GM11168 (cell line): ENCODE data around the gene SRD5A1.

ENCODE experiments used
- in situ Hi-C: fragments of 300-500 bp; cut with MboI; formaldehyde crosslinking; loops from one replicate; pipeline ENCODE4 v1.12.0; 2022; ENCODE audit warnings: low sequenced_read_pairs; ENCODE audit not compliant: unreplicated experiment

Gene SRD5A1

DNA sequence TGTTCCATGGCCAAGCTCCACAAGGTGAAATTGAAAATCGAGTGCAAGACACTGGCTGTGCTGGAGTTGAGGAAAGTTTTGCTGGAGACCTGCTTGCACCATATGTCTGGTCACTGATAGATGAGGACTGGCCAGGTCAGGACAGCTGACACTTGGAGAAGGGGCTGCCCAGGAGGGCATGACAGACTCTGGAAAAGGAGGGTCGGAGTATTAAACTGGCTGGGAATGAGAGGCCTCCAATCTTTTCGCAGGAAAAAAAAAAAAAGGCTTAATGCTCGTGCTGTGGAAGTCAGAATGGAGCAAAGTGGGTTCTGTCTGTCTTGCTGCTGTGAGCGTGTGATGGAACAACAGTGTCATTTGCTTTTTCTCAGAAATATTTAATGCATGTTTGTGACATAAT lies 85.5 kb downstream of the SRD5A1 start:
- in situ Hi-C loops = loop anchor here (10.0 kb wide), 1 partner anchor 84 kb away; the partner anchor contains the start of genes NSUN2 and SRD5A1

DNA sequence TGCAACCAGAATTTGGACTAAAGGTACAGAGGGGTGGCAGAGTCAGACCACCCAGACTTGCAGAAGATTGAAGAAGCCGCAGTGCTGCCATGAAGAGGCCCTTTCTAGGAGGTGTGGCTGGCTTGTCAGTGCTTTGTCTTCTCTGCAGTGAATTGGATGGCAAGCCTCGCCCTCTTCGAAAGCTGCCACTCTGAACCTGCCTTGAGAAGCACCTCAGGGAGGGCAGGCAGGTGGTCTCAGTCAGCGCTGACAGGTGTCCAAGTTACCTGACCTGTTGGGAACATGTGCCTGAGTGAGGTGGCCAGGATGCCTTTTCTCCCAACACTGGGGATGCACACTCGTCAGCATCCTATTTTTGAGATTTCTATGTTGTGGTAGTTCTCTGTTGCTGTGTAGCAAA lies 86.2 kb downstream of the SRD5A1 start:
- in situ Hi-C loops = loop anchor here (10.0 kb wide), 1 partner anchor 85 kb away; the partner anchor contains the start of genes NSUN2 and SRD5A1

DNA sequence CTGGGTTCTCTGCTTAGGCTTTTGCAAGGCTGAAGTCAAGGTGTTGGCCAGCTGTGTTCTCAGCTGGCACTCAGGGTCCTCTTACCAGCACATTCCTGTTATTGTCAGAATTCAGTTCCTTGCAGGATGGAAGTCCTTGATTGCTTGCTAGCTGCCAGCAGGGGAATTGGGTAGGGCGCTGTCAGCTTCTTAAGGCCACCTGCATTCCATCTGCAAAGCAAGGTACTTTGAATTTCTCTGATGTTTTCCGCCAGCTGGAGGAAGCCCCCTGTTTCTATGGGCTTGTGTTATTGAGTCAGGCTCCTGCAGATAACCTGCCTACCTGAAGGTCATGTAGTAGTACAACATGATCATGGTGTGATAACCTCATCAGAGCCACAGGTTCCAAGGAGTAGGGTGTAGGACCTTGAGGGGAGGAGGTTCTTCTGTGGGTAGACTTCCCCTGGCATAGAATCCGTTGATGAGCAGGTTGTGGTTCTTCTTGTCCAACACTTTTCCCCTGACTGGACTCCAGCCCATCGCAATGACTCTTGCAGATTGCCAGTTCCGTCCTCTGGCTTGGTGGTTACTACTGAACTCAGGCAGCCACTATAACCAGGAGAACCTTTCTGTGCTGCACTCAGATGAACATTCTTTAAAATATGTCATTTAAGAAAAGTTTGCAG lies 86.8 kb downstream of the SRD5A1 start:
- in situ Hi-C loops = loop anchor here (10.0 kb wide), 1 partner anchor 85 kb away; the partner anchor contains the start of genes NSUN2 and SRD5A1

DNA sequence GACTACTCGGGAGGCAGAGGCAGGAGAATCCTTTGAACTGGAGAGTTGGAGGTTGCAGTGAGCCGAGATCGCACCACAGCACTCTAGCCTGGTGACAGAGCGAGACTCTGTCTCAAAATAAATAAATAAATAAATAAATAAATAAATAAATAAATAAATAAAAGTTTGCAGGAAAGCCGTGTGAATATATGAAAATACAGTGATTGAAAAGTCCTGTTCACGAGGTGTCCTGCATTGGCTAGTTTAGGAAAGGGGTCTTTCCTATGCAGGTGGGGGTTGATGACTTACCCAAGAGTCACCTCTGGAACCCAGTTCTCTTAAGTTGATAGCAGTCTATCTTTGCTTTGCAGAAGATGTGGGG lies 87.3 kb downstream of the SRD5A1 start:
- in situ Hi-C loops = no loop called here

DNA sequence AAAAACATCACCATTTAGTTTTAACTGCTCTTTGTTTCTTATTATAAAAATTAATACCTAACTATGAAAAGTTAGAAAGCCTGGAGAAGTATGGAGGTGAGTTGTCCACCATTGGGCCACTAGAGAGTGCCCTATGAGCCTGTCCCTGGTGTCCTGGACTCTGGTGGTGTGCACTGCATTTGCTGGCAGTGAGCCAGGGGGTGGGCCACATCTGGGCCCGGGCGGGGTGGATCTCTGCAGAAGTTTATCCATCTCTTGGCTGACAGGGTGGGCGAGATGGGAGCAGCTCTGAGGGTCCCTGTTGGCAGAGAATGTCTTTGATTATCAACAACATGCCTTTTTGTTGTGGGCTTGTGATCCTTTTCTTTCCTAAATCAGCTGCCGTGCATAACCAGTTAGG lies 88.2 kb downstream of the SRD5A1 start:
- in situ Hi-C loops = no loop called here

DNA sequence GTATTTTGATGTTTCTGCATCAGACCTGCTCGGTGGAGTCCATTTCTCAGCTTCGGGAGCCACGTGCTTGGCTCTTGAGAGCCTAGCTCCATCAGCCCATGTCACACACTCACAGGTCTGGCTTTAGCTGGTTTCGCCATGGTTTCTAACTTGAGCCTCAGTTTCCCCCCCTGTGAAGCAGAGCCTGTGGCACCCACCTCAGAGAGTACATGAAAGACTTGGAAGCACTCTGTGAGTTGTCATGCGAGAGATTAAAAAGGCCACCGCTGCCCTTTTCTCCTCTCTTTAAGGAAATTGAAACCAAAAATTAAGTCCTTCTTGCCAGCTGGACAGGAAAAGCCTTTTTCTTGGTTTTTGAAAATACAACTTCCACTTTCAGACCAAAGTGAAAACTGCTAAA lies 88.8 kb downstream of the SRD5A1 start:
- in situ Hi-C loops = no loop called here

DNA sequence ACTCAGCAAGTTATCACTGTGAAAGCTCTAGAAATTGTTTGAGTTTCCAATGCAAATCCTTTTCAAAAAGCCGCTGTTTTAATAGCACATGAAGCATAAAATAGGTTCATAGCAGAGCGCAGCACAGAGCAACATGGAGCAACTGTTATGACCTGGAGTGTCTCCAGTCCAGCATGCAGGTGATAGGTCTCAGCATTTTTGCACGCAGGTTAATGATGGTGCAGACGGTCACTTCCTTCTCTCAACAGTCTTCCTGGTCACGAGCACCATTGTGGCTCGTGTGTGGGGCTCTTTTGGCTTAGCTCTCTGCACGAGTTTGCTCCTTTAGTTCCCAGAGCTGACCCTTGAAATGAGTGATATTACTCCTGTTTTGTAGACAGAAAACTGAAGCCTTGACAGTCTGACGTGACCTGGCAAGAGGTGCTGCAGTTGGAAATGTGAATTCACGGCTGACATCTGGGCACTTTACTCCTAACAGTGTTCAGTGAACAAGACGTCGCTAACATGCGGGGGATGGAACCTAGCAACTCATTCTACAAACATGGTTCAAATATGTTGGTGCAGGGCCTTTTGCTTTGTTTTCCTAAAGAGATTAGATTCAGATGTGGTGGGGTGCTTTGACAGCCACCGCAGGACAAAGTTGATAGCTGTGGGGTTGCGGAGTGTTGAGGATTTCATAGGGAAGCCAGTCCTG lies 90.0 kb downstream of the SRD5A1 start:
- in situ Hi-C loops = no loop called here

DNA sequence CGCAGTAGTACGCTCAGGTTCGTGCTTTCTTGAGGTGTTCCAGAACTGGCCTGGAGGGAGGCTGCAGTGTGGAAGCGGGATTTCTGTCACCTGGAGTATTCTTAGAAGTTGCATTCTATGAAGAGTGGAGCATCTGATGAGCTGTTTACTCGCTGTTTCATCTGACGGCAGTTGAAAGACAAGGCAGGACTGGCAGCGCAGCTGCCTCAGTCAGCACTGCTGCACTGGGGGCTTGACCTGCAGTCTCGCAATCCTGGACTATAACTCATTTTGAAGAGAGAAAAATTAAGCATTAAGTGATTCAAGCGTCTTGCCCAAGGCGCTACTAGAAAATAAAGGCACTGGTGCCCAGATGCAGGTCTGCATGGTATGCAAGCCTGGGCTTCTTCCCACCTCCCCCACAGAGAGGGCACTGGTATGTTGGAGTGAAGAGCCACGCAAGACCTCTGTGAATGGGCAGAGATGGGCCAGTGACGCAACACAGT lies 90.6 kb downstream of the SRD5A1 start:
- in situ Hi-C loops = no loop called here
